Neural crest cell (in vitro differentiated cells): ENCODE data around the gene ADGRA1. TPM values are rescaled to one million over a fixed set of nuclear protein-coding genes. Genes with fewer than 3 reads are reported as not detected.

Experiments used
- DNase-seq: peaks from one replicate; pipeline ENCODE4 v3.0.0; 2021; ENCODE audit warnings: low read depth, mixed read lengths, low spot score
- H3K27ac Mint-ChIP-seq: one replicate; pipeline ENCODE4 v1.8.0; 2021; ENCODE audit warnings: mild to moderate bottlenecking, mixed read lengths; ENCODE audit not compliant: unreplicated experiment
- H3K27me3 Mint-ChIP-seq: 2 replicates; pipeline ENCODE4 v1.8.0; 2021; ENCODE audit warnings: low read depth, mild to moderate bottlenecking, mixed read lengths
- H3K36me3 Mint-ChIP-seq: 2 replicates; pipeline ENCODE4 v1.8.0; 2021; ENCODE audit warnings: low read depth, mild to moderate bottlenecking, mixed read lengths
- H3K4me1 Mint-ChIP-seq: 2 replicates; pipeline ENCODE4 v1.8.0; 2021; ENCODE audit warnings: mixed read lengths
- H3K4me3 Mint-ChIP-seq: one replicate; pipeline ENCODE4 v1.8.0; 2021; ENCODE audit warnings: mild to moderate bottlenecking, mixed read lengths
- H3K9me3 Mint-ChIP-seq: 2 replicates; pipeline ENCODE4 v1.8.0; 2021; ENCODE audit warnings: mixed read lengths
- total RNA-seq: library from RNA; stranded (reverse); gene quantifications from 2 replicates; pipeline ENCODE4 v1.2.1, GENCODE V29; 2021
- TF ChIP-seq, protein P1 (sequence below): fragments of 200-600 bp; sonication (generic); conservative IDR thresholded peaks from 2 replicates; pipeline ENCODE4 v1.5.0; 2021; ENCODE audit warnings: antibody characterized with exemption, mild to moderate bottlenecking

ADGRA1 gene
- total RNA-seq, 1 donor from 2014 or later, result 0.33 TPM

GRCh38 chr10:133045556-133046389 lies 42.0 kb upstream of the ADGRA1 start:
- no peaks in the 10 kb centered on the region for H3K27me3 Mint-ChIP-seq
- DNase-seq, result no peak

DNA sequence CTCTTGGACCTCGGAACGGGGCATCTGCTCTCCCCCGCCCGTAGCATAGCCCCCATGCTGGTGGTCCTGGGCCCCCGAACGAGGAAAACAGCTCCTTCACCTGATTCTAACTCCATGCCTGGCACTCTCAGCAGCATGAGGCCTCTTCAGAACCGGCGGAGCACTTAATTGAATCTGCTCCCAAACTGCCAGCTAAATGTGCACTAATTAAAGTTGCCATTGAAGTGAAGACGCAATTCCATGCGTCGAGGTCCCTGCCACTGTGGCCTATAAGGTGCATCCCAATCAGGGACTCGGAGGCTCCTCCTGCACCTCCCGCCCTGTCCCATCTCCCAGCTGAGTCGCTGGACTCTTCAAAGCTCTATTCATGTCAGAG lies 41.3 kb upstream of the ADGRA1 start:
- TF ChIP-seq, protein P1, sequence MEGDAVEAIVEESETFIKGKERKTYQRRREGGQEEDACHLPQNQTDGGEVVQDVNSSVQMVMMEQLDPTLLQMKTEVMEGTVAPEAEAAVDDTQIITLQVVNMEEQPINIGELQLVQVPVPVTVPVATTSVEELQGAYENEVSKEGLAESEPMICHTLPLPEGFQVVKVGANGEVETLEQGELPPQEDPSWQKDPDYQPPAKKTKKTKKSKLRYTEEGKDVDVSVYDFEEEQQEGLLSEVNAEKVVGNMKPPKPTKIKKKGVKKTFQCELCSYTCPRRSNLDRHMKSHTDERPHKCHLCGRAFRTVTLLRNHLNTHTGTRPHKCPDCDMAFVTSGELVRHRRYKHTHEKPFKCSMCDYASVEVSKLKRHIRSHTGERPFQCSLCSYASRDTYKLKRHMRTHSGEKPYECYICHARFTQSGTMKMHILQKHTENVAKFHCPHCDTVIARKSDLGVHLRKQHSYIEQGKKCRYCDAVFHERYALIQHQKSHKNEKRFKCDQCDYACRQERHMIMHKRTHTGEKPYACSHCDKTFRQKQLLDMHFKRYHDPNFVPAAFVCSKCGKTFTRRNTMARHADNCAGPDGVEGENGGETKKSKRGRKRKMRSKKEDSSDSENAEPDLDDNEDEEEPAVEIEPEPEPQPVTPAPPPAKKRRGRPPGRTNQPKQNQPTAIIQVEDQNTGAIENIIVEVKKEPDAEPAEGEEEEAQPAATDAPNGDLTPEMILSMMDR, result no peak
- H3K4me3 Mint-ChIP-seq, result no peak overlapping the region
- no peaks in the 10 kb centered on the region for H3K36me3 Mint-ChIP-seq
- peaks cover 7% of the 10 kb centered on the region for H3K4me1 Mint-ChIP-seq
- no peak overlapping the region for H3K27ac Mint-ChIP-seq
- H3K27me3 Mint-ChIP-seq, result no peaks in the 10 kb centered on the region
- no peak for DNase-seq
- no peaks in the 10 kb centered on the region for H3K9me3 Mint-ChIP-seq

More at GRCh38 chr10:133045556-133046389, 42.0 kb upstream of the ADGRA1 start:
- TF ChIP-seq, protein P1, result no peak
- Mint-ChIP-seq H3K4me3 (no peak overlapping the region), H3K9me3 (no peaks in the 10 kb centered on the region), H3K36me3 (no peaks in the 10 kb centered on the region), H3K27ac (peak overlapping the region; percentile 19), H3K4me1 (peaks cover 3% of the 10 kb centered on the region)

- H3K27ac Mint-ChIP-seq, result no peak overlapping the region
- H3K4me3 Mint-ChIP-seq, result no peak overlapping the region
Observed at GRCh38 chr10:133047526-133048123, 40.1 kb upstream of the ADGRA1 start.

GRCh38 chr10:133048266-133048665 lies 39.5 kb upstream of the ADGRA1 start:
- TF ChIP-seq, protein P1, result no peak
- H3K4me1 Mint-ChIP-seq, result peaks cover 10% of the 10 kb centered on the region
- H3K36me3 Mint-ChIP-seq, result no peaks in the 10 kb centered on the region
- no peaks in the 10 kb centered on the region for H3K9me3 Mint-ChIP-seq
- no peak for DNase-seq
- no peak overlapping the region for H3K4me3 Mint-ChIP-seq
- H3K27me3 Mint-ChIP-seq, result no peaks in the 10 kb centered on the region
- H3K27ac Mint-ChIP-seq, result no peak overlapping the region

More at GRCh38 chr10:133047526-133048123, 40.1 kb upstream of the ADGRA1 start:
- no peak for DNase-seq
- no peaks in the 10 kb centered on the region for H3K9me3 Mint-ChIP-seq
- no peaks in the 10 kb centered on the region for H3K27me3 Mint-ChIP-seq
- H3K4me1 Mint-ChIP-seq, result peaks cover 10% of the 10 kb centered on the region
- no peaks in the 10 kb centered on the region for H3K36me3 Mint-ChIP-seq
- TF ChIP-seq, protein P1, result no peak

- TF ChIP-seq, protein P1, result no peak
- H3K4me3 Mint-ChIP-seq, result no peak overlapping the region
- H3K27ac Mint-ChIP-seq, result peak overlapping the region; percentile 35
- H3K36me3 Mint-ChIP-seq, result no peaks in the 10 kb centered on the region
- H3K27me3 Mint-ChIP-seq, result no peaks in the 10 kb centered on the region
- H3K9me3 Mint-ChIP-seq, result no peaks in the 10 kb centered on the region
- H3K4me1 Mint-ChIP-seq, result peaks cover 10% of the 10 kb centered on the region
- DNase-seq, result no peak
Observed at GRCh38 chr10:133048926-133049325, 38.8 kb upstream of the ADGRA1 start.
